GM19395 (cell line): ENCODE results near the gene C5orf52.
"Not testable (repeated sequence)": the region's sequence is repeated elsewhere in the genome, so short reads cannot be mapped to it uniquely, and the experiment has no call there.

Experiments used
- ATAC-seq: cut with Tn5 transposase; IDR thresholded peaks from one replicate; pipeline ENCODE4 v1.9.1; 2021; ENCODE audit warnings: mild to moderate bottlenecking, moderate library complexity; ENCODE audit not compliant: unreplicated experiment

C5orf52 gene

DNA sequence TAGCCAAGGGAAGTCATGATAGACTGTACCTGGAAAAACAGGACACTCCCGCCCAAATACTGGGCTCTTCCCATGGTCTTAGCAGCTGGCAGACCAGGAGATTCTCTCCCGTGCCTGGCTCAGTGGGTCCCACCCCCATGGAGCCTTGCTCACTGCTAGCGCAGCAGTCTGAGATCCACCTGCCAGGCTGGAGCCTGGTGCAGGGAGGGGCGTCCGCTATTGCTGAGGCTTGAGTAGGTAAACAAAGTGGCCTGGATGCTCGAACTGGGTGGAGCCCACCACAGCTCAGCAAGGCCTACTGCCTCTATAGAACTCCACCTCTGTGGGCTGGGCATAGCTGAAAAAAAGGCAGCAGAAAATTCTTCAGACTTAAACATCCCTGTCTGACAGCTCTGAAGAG, 49.8 kb downstream of the C5orf52 start:
- no peak for ATAC-seq

- ATAC-seq: not testable (repeated sequence)
Measured at GRCh38 chr5:157722895-157723294, 51.6 kb downstream of the C5orf52 start.

DNA sequence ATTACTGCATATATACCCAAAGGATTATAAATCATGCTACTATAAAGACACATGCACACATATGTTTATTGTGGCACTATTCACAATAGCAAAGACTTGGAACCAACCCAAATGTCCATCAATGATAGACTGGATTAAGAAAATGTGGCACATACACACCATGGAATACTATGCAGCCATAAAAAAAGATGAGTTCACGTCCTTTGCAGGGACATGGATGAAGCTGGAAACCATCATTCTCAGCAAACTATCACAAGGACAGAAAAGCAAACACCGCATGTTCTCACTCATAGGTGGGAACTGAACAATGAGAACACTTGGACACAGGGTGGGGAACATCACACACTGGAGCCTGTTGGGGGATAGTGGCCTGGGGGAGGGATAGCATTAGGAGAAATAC, 55.3 kb downstream of the C5orf52 start:
- not testable (repeated sequence) for ATAC-seq

GRCh38 chr5:157727858-157728257, 56.5 kb downstream of the C5orf52 start:
- not testable (repeated sequence) for ATAC-seq
